GM19452 (cell line): ENCODE measurements around the gene DLAT.
"Not testable (repeated sequence)": the region's sequence is repeated elsewhere in the genome, so short reads cannot be mapped to it uniquely, and the experiment has no call there.

Experiments used
- ATAC-seq: cut with Tn5 transposase; IDR thresholded peaks from one replicate; pipeline ENCODE4 v1.9.1; 2021; ENCODE audit not compliant: unreplicated experiment

Gene DLAT

GRCh38 chr11:112048256-112048655, 23.0 kb downstream of the DLAT start:
- ATAC-seq = not testable (repeated sequence)

DNA sequence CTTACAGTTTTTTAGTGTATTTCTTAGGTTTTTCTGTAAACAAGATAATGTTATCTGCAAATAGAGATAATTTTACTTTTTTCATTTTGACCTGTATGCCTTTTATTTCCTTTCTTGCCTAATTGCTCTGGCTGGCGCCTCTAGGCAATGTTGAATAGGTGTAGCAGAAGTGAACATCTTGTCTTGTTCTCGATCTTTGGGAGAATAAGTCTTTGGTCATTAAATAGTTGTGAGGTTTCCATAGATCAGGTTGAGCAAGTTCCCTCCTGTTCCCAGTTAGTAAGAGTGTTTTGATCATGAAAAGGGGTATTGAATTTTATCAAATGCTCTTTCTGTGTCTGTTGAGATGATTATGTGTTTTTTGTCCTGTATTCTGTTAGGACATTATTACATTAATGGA, 24.6 kb downstream of the DLAT start:
- ATAC-seq = no peak

DNA sequence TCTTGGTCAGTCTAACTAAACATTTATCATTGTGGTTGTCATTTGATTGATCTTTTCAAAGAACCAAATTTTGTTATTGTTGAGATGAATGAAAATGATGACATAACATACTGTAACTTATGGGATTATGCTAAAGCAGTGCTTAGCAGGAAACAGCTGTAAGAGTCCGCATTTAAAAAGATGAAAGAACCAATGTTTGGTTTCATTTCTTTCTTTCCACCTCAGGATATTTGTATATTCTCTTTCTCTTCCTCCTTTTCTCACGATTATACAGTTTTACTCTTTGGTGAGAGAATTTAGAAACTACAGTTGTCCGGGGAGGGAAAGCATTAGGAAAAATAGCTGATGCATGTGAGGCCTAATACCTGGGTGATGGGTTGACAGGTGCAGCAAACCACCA, 25.5 kb downstream of the DLAT start:
- peak; percentile 78 for ATAC-seq

DNA sequence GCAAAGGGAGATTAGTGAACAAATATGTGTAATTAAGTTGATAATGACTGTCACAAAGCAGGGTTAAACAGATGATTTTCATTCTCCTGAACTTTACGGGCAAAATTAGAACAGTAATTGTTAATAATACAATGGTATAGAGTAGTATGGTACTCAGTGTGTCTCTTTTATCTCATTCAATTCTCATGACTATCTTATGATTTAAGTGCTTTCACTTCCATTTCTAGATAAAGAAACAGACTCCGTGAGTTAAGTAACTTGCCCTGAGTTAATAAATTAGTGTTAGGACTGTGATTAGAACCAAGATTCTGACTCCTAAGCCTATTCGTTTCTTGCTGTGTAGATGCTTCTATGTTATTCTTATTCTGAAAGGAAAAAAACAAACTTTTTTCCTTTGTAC, 26.6 kb downstream of the DLAT start:
- no peak for ATAC-seq

DNA sequence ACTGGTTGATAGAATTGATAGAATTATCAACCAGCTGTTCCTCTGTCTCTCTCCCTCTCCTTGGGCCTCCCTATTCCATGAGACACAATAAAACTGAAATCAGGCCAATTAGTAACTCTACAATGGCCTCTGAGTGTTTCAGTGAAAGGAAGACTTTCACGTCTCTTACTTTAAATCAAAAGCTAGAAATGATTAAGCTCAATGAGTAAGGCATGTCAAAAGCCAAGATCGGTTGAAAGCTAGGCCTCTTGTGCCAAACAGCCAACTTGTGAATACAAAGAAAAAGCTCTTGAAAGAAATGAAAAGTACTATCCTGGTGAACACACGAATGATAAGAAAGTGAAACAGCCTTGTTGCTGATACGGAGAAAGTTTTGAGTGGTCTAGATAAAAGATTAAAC, 32.0 kb downstream of the DLAT start:
- ATAC-seq = no peak

GRCh38 chr11:112058103-112058502, 32.9 kb downstream of the DLAT start:
- no peak for ATAC-seq

GRCh38 chr11:112062923-112063322, 37.7 kb downstream of the DLAT start:
- ATAC-seq = no peak

DNA sequence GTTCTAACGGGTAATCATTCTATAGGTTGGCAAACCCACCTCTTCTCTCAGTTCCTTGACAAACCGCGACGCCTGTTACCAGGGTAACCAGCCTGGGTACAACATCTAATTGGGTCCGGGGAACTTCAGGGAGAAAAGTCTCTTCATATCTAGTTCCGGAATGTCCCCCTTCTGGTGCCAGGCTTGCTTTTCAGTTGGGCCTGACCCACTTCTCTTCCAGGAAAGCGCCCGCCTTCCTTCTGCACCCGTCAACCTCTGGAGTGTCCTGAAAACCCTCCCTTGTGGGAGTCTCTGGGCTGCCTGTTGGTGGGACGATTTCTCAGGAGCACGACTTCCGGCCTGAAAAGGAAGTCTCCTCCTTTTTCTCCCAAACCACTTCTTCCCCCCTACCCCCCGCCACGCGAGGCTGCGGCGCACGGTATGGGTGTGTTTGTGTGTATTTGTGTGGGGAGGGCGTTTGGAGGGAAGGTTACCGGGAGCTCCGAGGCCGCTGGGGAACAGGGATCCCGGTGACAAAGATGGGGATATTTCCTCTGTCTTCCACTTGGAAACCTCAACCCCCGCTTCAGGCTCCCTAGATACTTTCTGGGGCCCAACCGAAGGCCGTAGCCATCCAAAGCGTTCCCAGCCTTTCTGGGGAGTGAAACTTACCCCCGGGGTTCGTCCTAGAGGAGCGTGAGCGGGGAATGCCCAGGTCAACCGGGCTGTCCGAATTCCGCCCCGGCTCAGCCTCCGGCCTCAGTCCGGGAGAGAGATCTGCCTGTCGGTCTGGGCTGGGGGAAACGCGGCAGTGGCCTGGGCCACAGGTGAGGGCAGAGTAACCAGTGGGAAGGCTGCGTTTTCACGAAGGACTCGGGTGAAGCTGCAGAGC, 49.0 kb downstream of the DLAT start, which contains the start of the genes NKAPD1 and PIH1D2:
NKAPD1 (plus strand) TSS at position 359 of the 871 bp plus-strand sequence. CDS start 1,276 bp downstream, outside the sequence.
PIH1D2 (minus strand) TSS at position 77 of the 871 bp plus-strand sequence. CDS start 843 bp downstream, outside the sequence.
- peak; percentile 92 for ATAC-seq

DNA sequence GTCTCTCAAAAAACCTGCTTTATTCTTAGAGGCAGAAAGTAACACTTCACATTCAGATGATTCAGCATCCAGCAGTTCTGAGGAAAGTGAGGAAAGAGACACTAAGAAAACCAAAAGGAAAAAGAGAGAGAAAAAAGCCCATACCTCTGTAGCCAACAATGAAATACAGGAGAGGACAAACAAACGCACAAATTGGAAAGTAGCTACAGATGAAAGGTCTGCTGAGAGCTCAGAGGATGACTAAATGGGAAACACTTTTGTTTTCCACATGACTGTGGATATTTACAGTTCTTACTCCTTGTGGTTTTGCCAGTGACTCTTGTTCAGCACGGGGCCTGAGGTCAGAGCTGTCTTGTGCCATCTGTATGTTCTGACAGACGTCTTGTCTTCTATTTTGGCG, 57.5 kb downstream of the DLAT start:
- ATAC-seq = no peak

DNA sequence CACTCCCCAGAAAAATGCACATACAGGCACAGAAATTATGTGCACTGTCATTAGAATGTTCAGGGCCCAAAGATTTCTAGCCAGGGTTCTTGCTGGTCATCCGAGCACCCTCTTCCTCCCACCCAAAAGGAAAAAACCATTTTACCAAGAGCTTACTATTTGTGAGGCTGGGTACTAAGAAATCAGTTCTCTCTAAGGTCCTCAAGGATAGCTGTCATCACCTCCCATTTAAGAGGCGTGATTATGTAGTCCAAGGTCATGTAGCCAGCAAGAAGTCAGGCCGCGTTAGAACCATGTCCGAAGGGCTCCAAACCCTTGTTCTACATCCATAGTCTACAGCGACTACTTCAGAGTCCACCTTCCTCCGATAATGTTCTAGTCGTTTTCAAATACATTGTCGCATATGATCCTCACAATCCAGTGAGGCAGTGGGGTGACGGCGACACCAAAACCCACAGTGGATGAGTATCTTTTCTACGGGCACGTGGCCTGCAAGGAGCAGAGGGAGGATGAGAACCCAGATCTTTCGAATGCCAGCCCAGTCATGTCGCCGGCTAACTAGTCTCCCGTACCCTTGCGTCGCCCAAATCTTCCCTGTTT, 60.7 kb downstream of the DLAT start:
- peak; percentile 28 for ATAC-seq

DNA sequence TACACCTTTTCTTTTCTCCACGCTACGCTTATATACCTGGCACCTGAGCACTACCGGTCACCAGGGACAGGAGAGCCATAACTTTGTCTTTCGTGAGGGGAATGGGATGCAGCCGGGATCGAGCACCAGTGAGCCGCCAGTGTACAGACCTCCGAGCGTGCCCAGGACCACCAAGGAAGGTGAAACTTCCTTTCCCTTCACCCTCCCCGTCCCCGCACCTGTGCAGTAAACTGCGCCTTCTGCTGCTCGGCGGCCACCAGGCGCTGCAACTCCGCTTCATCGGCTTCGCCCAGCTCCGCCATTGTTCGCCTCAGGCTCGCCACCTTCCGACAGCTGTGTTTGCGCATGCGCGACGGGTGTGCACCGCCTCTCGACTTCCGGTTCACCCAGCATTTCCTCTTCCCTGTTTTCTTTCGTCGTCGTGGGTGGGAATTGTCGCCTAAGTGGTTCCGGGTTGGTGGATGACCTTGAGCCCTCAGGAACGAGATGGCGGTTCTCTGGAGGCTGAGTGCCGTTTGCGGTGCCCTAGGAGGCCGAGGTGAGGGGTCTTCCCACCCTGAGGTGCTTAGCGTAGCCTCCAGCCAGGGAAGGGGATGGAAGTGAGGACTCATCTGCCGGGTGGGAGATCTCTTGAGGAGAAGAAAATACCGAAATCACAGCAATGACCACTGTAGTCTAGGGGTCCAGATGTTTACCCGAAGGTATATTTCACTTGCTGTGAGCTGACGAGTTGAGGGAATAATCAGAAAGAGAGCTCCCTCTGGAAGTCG, 61.4 kb downstream of the DLAT start, which contains the start of the genes SDHD and TIMM8B:
SDHD (plus strand) TSS at position 452 of the 770 bp plus-strand sequence; CDS start at position 487, 35 bp downstream.
TIMM8B (minus strand) TSS at position 335 of the 770 bp plus-strand sequence; CDS start at position 302, 33 bp downstream.
- peak; percentile 84 for ATAC-seq

DNA sequence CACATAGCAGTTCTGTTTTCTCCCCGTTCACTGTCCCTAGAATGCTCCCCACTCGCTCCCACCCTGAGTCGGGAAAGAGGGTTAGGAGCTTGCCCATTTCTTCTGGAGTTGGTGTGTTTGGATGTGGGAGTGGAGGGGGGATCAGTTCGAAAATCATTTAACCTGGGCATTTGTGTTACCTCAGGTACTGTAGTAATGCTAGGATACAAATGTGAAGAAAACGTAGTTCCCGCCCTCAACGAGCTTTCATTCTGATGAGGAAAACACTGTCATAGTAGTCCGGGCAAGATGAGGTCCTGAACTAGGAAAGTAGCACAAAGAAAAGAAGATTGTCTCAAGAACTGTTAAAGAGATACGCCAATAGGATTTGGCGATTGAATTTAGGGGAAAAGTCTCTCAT, 62.0 kb downstream of the DLAT start:
- peak; percentile 2 for ATAC-seq

GRCh38 chr11:112095302-112095701, 70.1 kb downstream of the DLAT start:
- ATAC-seq = not testable (repeated sequence)

DNA sequence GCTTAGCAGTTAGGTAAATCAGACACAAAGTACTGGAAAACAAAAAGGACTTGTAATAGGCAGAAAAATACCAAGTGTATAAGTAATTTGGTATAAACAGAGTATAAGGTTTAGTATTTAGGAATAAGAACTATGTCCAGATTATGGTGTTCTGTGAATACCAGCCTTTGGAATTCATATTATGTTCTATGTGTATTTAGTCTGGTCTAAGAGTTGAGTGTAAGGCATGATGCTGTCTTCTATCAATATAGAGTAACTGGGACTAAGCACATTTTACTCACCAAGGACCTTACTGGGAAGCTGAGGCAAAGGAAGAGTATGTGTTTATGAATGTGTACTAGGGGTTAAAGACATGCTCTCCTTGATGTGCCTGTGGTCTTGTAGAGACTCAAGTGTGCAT, 71.0 kb downstream of the DLAT start:
- ATAC-seq = no peak

DNA sequence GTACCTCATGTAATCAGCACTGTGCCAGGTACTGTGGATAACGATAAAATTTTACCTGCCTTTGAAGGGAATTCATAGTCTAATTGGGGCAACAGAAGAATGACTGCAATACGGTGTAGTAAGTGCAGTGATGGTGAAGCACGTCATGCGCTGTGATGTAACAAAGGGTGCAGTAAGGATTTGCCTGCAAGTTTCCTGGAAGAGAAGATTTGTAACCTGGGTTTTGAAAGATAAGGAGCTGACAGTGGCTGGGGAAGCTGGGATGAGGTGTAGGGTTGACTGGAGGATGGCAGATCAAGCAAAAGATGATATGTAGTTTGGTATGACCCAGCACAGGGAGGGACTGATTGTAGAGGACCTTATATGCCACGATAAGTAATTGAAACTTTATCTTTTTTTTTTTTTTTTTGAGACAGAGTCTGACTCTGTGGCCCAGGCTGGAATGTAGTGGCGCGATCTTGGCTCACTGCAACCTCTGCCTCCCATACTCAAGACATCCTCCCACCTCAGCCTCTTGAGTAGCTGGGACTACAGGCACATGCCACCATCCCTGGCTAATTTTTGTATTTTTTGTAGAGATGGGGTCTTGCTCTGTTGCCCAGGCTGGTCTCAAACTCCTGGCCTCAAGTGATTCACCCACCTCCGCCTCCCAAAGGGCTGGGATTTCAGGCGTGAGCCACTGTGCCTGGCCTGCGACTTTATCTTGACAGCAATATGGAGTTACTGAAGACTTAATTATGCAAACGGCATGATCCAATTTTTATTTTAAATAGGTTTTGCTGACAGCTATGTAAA, 72.7 kb downstream of the DLAT start:
- no peak for ATAC-seq

- ATAC-seq = no peak
These were observed 75.3 kb downstream of the DLAT start for GRCh38 chr11:112100462-112100861.

GRCh38 chr11:112103446-112103845, 78.2 kb downstream of the DLAT start:
- no peak for ATAC-seq

- ATAC-seq = no peak
These were observed 80.9 kb downstream of the DLAT start for GRCh38 chr11:112106070-112106469.
